ENCODE data around the gene ZBTB16. TPM values are rescaled to one million over a fixed set of nuclear protein-coding genes. Genes with fewer than 3 reads are reported as not detected.

ZBTB16 gene
- total RNA-seq, 2 donors from 2014 or later, result 17.2 to 20.7 TPM

DNA sequence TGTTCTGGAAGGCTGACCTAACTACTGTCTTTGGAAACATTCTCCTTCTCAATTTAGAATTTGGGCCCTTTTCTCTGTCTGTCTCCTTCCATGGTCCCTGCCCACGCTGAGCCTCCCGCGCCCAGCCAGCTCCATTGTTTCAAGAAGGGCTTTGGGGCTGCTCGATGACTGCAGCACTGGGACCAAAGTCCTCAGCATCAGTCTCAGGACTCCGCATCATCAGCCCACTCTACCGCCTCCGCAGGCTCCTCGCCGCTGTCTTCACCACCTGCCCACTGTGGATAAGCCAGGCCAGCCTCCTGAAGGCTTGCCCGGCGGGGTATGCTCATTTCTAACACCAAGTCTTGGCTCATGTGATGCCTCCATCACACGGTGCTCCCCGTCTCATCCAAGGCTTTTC, 81.3 kb downstream of the ZBTB16 start:
- Mint-ChIP-seq H3K36me3 (ENCODE audit: low read depth) (peaks cover 4% of the 10 kb centered on the region), H3K27me3 (no peaks in the 10 kb centered on the region), H3K4me1 (peaks cover 30% of the 10 kb centered on the region), H3K27ac (no peak overlapping the region), H3K4me3 (no peak overlapping the region)
- DNase-seq (no peak), ATAC-seq (no peak)
- no peaks in the 10 kb centered on the region for H3K9me3 ChIP-seq (ENCODE audit: control insufficient read depth, low read length, poor library complexity, severe bottlenecking)

DNA sequence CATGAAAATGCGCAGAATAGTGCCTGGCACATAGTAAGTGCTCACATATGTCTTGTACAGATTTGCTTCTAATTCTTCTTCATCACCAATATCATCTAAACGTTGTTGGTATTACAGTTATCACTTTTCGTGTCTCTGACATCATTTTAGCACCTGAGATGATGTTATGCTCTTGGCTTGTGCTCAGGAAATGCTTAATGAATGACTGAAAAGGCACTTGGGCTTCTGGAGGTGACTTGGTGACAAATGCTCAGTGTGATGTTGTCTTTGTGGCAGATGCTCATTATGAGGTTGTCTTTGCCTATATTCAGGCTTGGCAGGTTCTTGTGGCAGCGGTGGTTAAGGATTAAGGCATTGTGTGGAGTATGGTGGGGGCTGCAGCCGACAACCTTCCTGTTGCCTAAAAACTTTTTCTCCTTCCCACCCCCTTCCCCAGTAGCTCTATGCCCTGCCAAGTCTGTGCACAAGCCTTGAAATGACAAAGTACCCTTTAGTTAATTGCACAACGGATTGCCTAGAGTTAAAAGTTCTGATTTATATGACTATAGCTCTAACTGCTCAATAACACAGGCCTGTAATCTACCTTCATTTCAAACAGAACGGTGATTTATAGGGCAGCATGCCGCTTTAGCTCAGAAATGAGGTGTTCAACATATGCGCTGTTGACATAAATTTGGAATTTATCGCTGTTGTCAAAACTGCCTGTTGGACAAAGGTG, 82.5 kb downstream of the ZBTB16 start:
- ATAC-seq (no peak), DNase-seq (no peak)
- H3K9me3 ChIP-seq (ENCODE audit: control insufficient read depth, low read length, poor library complexity, severe bottlenecking), result no peaks in the 10 kb centered on the region
- Mint-ChIP-seq H3K27me3 (no peaks in the 10 kb centered on the region), H3K36me3 (ENCODE audit: low read depth) (peaks cover 4% of the 10 kb centered on the region), H3K4me3 (no peak overlapping the region), H3K4me1 (peaks cover 28% of the 10 kb centered on the region), H3K27ac (no peak overlapping the region)

DNA sequence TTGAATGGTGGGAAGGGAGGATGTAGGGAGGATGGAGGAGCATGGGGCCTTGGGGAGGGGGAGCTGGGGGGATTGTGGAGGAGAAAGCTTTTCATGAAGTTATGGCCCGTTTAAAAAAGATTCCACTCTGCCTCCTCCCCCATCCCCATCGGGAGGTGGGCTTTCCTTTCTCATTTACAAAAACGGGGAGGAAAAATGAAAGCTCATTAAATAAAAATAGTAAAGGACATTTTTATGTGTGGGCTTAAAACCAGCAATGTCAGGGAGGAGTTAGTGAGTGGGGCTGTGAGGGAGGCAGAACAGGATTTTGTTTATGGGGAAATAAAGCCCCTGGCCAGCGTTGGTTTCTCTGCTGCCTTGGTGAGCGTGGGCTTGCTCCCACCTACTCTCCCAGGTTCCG, 83.2 kb downstream of the ZBTB16 start:
- H3K9me3 ChIP-seq (ENCODE audit: control insufficient read depth, low read length, poor library complexity, severe bottlenecking), result no peaks in the 10 kb centered on the region
- ATAC-seq, result no peak
- DNase-seq, result no peak
- peaks cover 22% of the 10 kb centered on the region for H3K4me1 Mint-ChIP-seq
- H3K27ac Mint-ChIP-seq, result no peak overlapping the region
- no peaks in the 10 kb centered on the region for H3K27me3 Mint-ChIP-seq
- H3K36me3 Mint-ChIP-seq (ENCODE audit: low read depth), result peaks cover 4% of the 10 kb centered on the region
- H3K4me3 Mint-ChIP-seq, result no peak overlapping the region

DNA sequence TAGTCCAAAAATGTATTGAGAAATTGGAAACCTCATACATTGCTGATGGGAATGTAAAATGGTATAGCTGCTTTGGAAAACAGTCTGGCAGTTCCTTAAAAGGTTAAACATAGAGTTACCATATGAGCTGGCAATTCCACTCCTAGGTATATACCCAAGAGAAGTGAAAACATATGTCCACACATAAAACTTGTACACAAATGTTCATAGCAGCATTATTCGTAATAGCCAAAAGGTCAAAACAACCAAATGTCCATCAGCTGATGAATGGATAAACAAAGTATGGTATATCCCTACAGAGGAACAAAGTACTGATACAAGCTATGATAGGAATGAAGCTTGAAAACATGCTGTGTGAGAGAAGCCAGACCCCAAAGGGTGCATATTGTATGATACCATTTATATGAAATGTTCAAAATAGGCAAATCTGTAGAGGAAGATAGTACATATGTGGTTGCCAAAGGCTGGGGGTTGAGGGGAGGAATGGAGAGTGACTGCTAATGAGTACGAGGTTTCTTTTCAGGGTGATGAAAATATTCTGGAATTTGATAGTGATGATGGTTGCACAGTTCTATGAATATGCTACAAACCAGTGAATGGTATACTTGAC, 85.8 kb downstream of the ZBTB16 start:
- H3K27ac Mint-ChIP-seq, result no peak overlapping the region
- H3K4me3 Mint-ChIP-seq, result no peak overlapping the region
- H3K36me3 Mint-ChIP-seq (ENCODE audit: low read depth), result peaks cover under 1% of the 10 kb centered on the region
- no peak for ATAC-seq
- H3K9me3 ChIP-seq (ENCODE audit: control insufficient read depth, low read length, poor library complexity, severe bottlenecking), result no peaks in the 10 kb centered on the region
- no peaks in the 10 kb centered on the region for H3K27me3 Mint-ChIP-seq
- DNase-seq, result no peak
- peaks cover 21% of the 10 kb centered on the region for H3K4me1 Mint-ChIP-seq

DNA sequence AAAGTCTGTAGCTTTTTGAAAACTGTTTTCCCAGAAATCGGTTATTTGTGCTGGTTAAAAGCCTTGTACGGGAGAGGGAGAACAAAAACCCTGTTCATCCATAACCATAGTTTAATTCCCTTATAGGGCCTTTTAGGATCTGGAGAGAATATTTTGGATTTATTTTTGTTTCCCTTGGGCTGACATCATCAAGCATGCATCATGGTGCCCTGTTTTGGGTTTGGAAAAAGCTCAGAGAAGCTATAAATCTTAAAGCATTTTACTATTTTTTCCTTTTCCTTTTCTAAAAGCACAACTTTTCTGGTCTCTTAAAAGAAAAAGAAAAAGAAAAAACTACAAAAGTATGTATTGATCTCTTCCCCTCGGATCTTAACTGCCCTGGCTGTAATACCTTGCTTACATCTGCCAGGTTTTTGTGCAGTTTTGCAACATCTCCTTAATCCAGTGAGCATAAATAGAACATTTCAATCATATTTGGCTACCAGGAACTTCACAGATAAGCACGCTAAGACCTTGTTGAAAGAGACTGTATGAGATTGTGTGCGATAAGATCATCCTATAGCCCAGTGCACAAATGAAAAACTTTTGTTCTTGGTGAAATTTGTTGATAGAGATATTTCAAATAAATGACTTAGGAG, 88.0 kb downstream of the ZBTB16 start:
- Mint-ChIP-seq H3K36me3 (ENCODE audit: low read depth) (no peaks in the 10 kb centered on the region), H3K4me1 (peaks cover 20% of the 10 kb centered on the region), H3K27me3 (no peaks in the 10 kb centered on the region), H3K27ac (no peak overlapping the region), H3K4me3 (no peak overlapping the region)
- no peaks in the 10 kb centered on the region for H3K9me3 ChIP-seq (ENCODE audit: control insufficient read depth, low read length, poor library complexity, severe bottlenecking)
- no peak for ATAC-seq
- DNase-seq, result no peak

DNA sequence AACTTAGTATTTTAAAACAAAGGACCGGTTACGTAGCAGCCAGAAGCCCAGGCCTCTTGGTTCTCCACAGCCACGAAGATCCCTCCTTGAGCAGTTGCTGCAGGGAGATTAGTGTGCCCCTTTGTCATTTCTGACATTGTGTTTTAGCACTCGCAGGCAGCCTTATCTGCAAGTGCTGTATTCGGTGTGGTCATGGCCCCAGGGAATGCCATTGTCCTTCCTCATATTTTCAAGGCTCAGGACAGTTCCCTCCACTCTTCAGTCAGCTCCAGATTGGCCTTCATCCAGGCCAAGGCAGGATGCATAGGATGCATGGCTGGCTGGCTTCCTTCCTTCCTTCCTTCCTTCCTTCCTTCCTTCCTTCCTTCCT, 88.5 kb downstream of the ZBTB16 start:
- DNase-seq, result no peak
- Mint-ChIP-seq H3K36me3 (ENCODE audit: low read depth) (no peaks in the 10 kb centered on the region), H3K4me3 (no peak overlapping the region), H3K27me3 (no peaks in the 10 kb centered on the region), H3K27ac (no peak overlapping the region), H3K4me1 (peaks cover 23% of the 10 kb centered on the region)
- ATAC-seq, result no peak
- no peaks in the 10 kb centered on the region for H3K9me3 ChIP-seq (ENCODE audit: control insufficient read depth, low read length, poor library complexity, severe bottlenecking)

DNA sequence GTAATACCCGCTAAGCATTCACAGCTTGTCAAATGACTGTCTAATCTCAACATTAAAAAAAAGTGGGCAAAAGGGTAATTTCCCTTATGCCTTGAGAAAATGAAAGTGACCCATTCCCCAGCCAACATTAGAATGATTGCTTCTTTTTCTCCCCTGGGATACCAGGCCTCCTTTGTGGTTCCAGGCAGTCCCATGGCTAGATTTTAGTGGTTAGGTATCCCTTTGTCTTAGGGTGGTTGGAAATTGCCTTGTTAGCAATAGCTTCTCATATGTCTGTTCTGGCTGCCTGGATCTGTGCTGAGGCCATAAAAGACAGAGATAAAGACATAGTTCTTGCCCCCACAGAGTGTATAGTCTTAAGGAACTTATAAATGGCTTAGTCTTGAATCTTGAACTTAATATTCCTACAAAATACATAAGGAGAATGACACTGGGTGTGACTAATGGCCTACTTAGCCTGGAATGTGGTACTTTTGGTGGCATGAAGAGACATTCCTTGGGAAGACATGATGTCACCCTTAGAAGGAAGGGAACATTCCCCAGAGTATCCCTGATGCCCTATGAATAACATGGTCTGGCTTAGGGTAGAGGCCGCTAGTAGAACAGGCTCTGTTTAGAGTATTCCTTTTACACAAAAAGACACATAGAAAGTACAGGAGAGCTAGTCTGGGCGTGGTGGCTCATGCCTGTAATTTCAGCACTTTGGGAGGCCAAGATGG, 90.3 kb downstream of the ZBTB16 start:
- ATAC-seq, result no peak
- no peak for DNase-seq
- Mint-ChIP-seq H3K27me3 (no peaks in the 10 kb centered on the region), H3K4me1 (peaks cover 35% of the 10 kb centered on the region), H3K36me3 (ENCODE audit: low read depth) (no peaks in the 10 kb centered on the region), H3K4me3 (no peak overlapping the region), H3K27ac (no peak overlapping the region)
- H3K9me3 ChIP-seq (ENCODE audit: control insufficient read depth, low read length, poor library complexity, severe bottlenecking), result no peaks in the 10 kb centered on the region

DNA sequence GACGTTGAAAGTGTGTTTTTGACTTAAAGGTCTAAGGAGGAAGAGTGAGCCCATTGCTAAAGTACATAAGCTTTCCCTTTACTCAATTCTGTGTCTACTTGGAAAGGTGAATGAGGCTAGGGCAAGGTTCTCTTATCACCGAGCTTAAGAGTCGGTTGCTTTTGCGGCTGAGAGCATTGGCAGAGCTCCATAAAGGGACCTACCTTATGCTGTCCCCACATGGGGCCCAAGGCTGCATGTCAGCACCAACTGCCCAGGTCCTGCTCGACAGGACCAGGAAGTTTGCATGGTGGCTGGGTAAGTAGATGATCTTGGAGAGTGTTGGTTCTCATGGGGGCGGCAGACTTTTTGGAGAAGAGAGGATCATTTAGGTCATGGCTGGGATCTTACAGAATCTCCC, 91.2 kb downstream of the ZBTB16 start:
- H3K4me1 Mint-ChIP-seq, result peaks cover 33% of the 10 kb centered on the region
- no peaks in the 10 kb centered on the region for H3K9me3 ChIP-seq (ENCODE audit: control insufficient read depth, low read length, poor library complexity, severe bottlenecking)
- H3K27ac Mint-ChIP-seq, result no peak overlapping the region
- no peak overlapping the region for H3K4me3 Mint-ChIP-seq
- H3K36me3 Mint-ChIP-seq (ENCODE audit: low read depth), result no peaks in the 10 kb centered on the region
- ATAC-seq (no peak), DNase-seq (no peak)
- no peaks in the 10 kb centered on the region for H3K27me3 Mint-ChIP-seq

DNA sequence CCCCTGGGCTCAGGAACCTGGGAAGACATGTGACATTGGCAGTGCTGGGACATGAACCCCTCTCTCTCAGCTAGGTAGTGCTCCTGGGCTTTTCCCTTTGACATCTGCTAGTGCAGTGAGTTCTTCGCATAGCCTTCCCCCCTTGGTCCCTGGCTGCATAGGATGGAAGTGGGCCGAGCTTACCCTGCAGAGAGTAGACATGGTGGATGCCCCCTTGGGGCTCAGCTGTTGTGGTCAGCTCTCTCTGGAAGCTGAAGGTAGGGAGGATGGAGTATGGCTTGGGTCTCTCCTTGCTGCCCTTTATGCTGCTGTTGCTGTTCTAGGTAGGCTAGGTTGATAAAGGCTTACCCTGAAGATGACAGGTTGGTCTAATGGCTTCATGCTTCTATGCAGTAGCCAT, 92.1 kb downstream of the ZBTB16 start:
- Mint-ChIP-seq H3K4me1 (peaks cover 33% of the 10 kb centered on the region), H3K27ac (no peak overlapping the region), H3K4me3 (no peak overlapping the region), H3K36me3 (ENCODE audit: low read depth) (no peaks in the 10 kb centered on the region), H3K27me3 (no peaks in the 10 kb centered on the region)
- no peaks in the 10 kb centered on the region for H3K9me3 ChIP-seq (ENCODE audit: control insufficient read depth, low read length, poor library complexity, severe bottlenecking)
- DNase-seq (no peak), ATAC-seq (no peak)

DNA sequence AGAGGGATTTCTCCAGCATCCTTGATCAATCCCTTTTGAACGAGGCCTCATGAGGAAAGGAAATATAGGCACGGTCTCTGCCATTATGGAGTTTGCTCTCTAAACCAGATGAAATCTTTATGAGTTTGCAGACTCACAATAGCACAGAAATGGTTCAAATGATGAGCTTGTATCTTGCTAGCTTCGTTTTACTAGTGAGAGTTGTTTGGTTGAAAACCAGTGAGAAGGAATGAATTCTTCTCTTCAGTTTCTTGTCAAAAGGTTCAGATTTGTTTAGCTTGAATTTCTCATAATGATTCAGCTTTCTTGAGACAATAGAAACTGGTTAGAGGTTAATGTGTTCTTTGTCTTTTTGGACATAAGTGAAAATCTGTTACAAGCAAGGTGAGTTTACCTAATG, 92.7 kb downstream of the ZBTB16 start:
- DNase-seq, result no peak
- Mint-ChIP-seq H3K4me1 (peaks cover 29% of the 10 kb centered on the region), H3K27me3 (no peaks in the 10 kb centered on the region), H3K27ac (no peak overlapping the region), H3K4me3 (no peak overlapping the region), H3K36me3 (ENCODE audit: low read depth) (no peaks in the 10 kb centered on the region)
- no peaks in the 10 kb centered on the region for H3K9me3 ChIP-seq (ENCODE audit: control insufficient read depth, low read length, poor library complexity, severe bottlenecking)
- no peak for ATAC-seq

DNA sequence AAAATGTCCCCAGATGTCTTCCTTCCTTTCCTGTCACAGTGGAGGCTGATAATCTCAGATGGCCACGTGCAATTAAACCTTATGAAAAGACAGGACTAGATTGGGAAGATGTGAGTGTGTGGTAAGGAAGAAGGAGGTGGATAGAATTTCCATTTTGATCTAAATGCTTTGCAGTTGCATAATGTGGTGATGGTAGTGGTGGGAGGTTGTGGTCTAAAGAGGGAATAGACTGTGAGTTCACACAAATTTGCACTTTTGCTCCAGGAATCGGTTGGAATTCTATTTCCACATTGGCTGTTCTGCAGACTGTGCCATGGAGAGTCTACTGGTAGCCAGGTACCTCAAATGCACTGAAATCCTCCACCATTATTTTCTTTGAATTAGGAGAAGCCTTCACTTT, 93.3 kb downstream of the ZBTB16 start:
- peaks cover 2% of the 10 kb centered on the region for H3K36me3 Mint-ChIP-seq (ENCODE audit: low read depth)

DNA sequence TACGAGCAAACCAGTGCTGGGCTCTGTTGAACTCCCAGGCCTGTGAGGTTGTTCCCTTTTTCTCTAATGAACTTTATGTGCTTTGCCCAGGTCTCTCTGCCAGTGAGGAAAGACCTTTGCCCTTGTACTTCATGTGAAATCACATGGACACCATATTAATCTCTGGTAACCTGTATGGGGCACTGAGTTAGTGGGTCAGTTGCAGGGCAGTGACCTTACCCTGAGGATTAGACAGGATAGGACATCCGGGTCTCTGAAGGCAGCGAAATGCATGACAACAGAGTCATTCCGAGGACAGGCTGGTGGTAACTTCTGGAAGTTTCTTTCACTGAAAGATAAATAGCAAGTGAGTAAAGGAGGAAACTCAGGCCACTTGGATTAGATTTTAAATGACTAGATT, 93.7 kb downstream of the ZBTB16 start:
- Mint-ChIP-seq H3K27me3 (no peaks in the 10 kb centered on the region), H3K36me3 (ENCODE audit: low read depth) (peaks cover 2% of the 10 kb centered on the region), H3K27ac (no peak overlapping the region), H3K4me3 (no peak overlapping the region), H3K4me1 (peaks cover 38% of the 10 kb centered on the region)
- no peaks in the 10 kb centered on the region for H3K9me3 ChIP-seq (ENCODE audit: control insufficient read depth, low read length, poor library complexity, severe bottlenecking)
- DNase-seq, result no peak
- no peak for ATAC-seq

More for the DNA sequence above, 93.3 kb downstream of the ZBTB16 start:
- Mint-ChIP-seq H3K27me3 (no peaks in the 10 kb centered on the region), H3K27ac (no peak overlapping the region), H3K4me1 (peaks cover 34% of the 10 kb centered on the region), H3K4me3 (no peak overlapping the region)
- no peak for DNase-seq
- no peak for ATAC-seq
- H3K9me3 ChIP-seq (ENCODE audit: control insufficient read depth, low read length, poor library complexity, severe bottlenecking), result no peaks in the 10 kb centered on the region

DNA sequence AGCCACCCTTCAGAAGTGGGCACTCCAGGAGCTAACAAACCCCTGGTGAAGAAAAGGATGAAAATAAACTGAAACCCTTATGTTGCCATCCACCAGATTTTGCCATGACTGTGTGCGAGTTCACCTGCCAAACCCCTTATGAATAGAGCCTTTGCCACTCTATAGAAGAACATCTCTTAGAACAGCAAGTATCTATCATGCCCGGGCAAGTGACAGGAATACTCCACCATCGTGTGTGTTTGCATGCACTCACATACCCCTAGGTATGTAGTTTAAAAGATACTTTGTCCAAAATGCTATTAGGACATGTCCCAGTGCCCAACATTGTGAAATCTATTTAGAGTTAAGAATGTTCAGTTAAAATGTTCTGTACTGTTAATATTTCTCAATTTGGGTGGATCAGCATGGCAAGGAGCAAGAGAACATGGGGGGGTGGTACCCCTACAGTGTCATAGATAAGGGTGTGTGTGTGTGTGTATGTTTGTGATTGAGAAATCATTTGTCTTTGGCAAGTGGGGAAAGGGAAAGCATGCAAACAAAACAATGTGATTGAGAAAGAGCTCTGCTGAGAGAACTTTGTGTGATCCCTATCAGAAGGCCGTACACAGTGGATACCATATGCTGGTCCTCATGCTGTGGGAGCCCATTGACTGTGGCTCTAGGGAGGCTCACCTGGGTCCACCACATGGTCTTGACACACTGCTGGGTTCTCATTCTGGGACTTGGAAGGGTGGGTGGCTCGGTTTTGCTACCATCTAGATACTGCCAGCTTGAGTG, 94.9 kb downstream of the ZBTB16 start:
- peaks cover 2% of the 10 kb centered on the region for H3K36me3 Mint-ChIP-seq (ENCODE audit: low read depth)
- DNase-seq (no peak), ATAC-seq (no peak)
- H3K9me3 ChIP-seq (ENCODE audit: control insufficient read depth, low read length, poor library complexity, severe bottlenecking), result no peaks in the 10 kb centered on the region
- peaks cover 37% of the 10 kb centered on the region for H3K4me1 Mint-ChIP-seq
- H3K4me3 Mint-ChIP-seq, result no peak overlapping the region
- no peaks in the 10 kb centered on the region for H3K27me3 Mint-ChIP-seq
- H3K27ac Mint-ChIP-seq, result no peak overlapping the region
